ENCODE data around the gene SMC6.

DNA sequence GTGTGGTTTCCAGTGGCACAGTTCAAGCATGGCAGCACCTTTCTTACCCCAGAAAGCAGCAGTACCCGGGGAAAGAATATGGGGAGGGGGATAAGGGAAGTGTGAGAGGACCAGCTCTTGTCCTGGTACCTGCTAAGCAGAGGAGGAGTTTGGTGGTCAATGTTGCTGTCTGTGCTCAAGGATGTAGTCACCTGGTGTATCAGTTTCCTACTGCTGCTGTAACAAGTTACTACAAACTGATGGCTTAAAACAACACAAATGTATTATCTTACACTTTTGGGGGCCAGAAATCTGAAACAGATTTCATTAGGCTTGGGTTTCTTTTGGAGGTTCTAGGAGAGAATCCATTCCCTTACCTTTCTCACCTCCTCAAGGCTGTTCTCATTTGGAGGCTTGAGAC, 135.7 kb downstream of the SMC6 start:
- TF ChIP-seq EP300 (IDR thresholded peaks at IDR 0.05), result no peak
- TF ChIP-seq, protein P1, sequence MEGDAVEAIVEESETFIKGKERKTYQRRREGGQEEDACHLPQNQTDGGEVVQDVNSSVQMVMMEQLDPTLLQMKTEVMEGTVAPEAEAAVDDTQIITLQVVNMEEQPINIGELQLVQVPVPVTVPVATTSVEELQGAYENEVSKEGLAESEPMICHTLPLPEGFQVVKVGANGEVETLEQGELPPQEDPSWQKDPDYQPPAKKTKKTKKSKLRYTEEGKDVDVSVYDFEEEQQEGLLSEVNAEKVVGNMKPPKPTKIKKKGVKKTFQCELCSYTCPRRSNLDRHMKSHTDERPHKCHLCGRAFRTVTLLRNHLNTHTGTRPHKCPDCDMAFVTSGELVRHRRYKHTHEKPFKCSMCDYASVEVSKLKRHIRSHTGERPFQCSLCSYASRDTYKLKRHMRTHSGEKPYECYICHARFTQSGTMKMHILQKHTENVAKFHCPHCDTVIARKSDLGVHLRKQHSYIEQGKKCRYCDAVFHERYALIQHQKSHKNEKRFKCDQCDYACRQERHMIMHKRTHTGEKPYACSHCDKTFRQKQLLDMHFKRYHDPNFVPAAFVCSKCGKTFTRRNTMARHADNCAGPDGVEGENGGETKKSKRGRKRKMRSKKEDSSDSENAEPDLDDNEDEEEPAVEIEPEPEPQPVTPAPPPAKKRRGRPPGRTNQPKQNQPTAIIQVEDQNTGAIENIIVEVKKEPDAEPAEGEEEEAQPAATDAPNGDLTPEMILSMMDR (IDR thresholded peaks at IDR 0.05), result no peak
